Measurements from ENCODE around the gene RHOXF1.
"Not testable (repeated sequence)": the region's sequence is repeated elsewhere in the genome, so short reads cannot be mapped to it uniquely, and the experiment has no call there.

RHOXF1 gene

GRCh38 chrX:120115438-120115963 is at the start of gene RHOXF1:
TSS of gene RHOXF1 (minus strand) at chrX:120115913. CDS start at chrX:120115862, 51 bp downstream.
- no peak for DNase-seq (ENCODE audit: low read depth)

GRCh38 chrX:120159086-120159485 is 43.4 kb upstream of the RHOXF1 start:
- not testable (repeated sequence) for DNase-seq (ENCODE audit: low read depth)

- not testable (repeated sequence) for DNase-seq (ENCODE audit: low read depth)
Measured at GRCh38 chrX:120158313-120158712, 42.6 kb upstream of the RHOXF1 start, which contains the start of gene RHOXF2. TSS of gene RHOXF2 (plus strand) at chrX:120158613. CDS start at chrX:120158751, 138 bp downstream.

GRCh38 chrX:120150109-120150744 is 34.5 kb upstream of the RHOXF1 start:
- not testable (repeated sequence) for DNase-seq (ENCODE audit: low read depth)

GRCh38 chrX:120147537-120147936 is 31.8 kb upstream of the RHOXF1 start:
- DNase-seq (ENCODE audit: low read depth): no peak

GRCh38 chrX:120146323-120146722 is 30.6 kb upstream of the RHOXF1 start:
- DNase-seq (ENCODE audit: low read depth): not testable (repeated sequence)

GRCh38 chrX:120145295-120145925 is 29.7 kb upstream of the RHOXF1 start:
- DNase-seq (ENCODE audit: low read depth): no peak

GRCh38 chrX:120144178-120144844 is 28.6 kb upstream of the RHOXF1 start:
- DNase-seq (ENCODE audit: low read depth): no peak

- DNase-seq (ENCODE audit: low read depth): no peak
Measured at GRCh38 chrX:120140293-120140981, 24.7 kb upstream of the RHOXF1 start.

GRCh38 chrX:120137439-120137838 is 21.7 kb upstream of the RHOXF1 start:
- DNase-seq (ENCODE audit: low read depth): no peak

GRCh38 chrX:120136840-120137239 is 21.1 kb upstream of the RHOXF1 start:
- DNase-seq (ENCODE audit: low read depth): no peak

GRCh38 chrX:120136128-120136527 is 20.4 kb upstream of the RHOXF1 start:
- DNase-seq (ENCODE audit: low read depth): no peak

GRCh38 chrX:120128306-120128846 is 12.7 kb upstream of the RHOXF1 start:
- DNase-seq (ENCODE audit: low read depth): not testable (repeated sequence)

GRCh38 chrX:120125444-120125843 is 9.7 kb upstream of the RHOXF1 start:
- no peak for DNase-seq (ENCODE audit: low read depth)

- no peak for DNase-seq (ENCODE audit: low read depth)
Measured at GRCh38 chrX:120120223-120120622, 4.5 kb upstream of the RHOXF1 start.

GRCh38 chrX:120111611-120112010 is 4.1 kb downstream of the RHOXF1 start:
- DNase-seq (ENCODE audit: low read depth): no peak

- DNase-seq (ENCODE audit: low read depth): no peak
Measured at GRCh38 chrX:120109378-120109777, 6.3 kb downstream of the RHOXF1 start.

- not testable (repeated sequence) for DNase-seq (ENCODE audit: low read depth)
Measured at GRCh38 chrX:120104707-120105106, 11.0 kb downstream of the RHOXF1 start.

GRCh38 chrX:120101057-120101456 is 14.7 kb downstream of the RHOXF1 start:
- not testable (repeated sequence) for DNase-seq (ENCODE audit: low read depth)

GRCh38 chrX:120090208-120090607 is 25.5 kb downstream of the RHOXF1 start:
- DNase-seq (ENCODE audit: low read depth): no peak

GRCh38 chrX:120087289-120088017 is 28.3 kb downstream of the RHOXF1 start:
- DNase-seq (ENCODE audit: low read depth): no peak

Measured in T-helper 22 cell (primary cell).